K562 (cell line): ENCODE results near the gene SST.

Experiments
- CHD2 ChIP-seq: IDR thresholded peaks from 2 replicates; pipeline ENCODE4 v1.6.1; 2011; ENCODE audit warnings: low read depth, low read length
- CTCF ChIP-seq, 3 experiments: IDR thresholded peaks in 2 of 3; conservative IDR thresholded peaks in 1 of 3; 2 replicates each; pipeline ENCODE4 v1.5.1; 2011 to 2012; ENCODE audit warnings: low read length in 3 of 3, mild to moderate bottlenecking in 3 of 3, control low read depth in 2 of 3, improper control_type of control experiment in 1 of 3, inconsistent platforms in 1 of 3, low read depth in 1 of 3, mixed read lengths in 1 of 3, moderate library complexity in 1 of 3; ENCODE audit not compliant: insufficient read depth in 2 of 3
- KAT8 ChIP-seq: fragments of 450-650 bp; IDR thresholded peaks from 2 replicates; pipeline ENCODE4 v1.6.1; 2016; ENCODE audit warnings: low read depth, mild to moderate bottlenecking
- ZKSCAN1 ChIP-seq: fragments of 150-350 bp; IDR thresholded peaks from 2 replicates; pipeline ENCODE4 v1.6.1; 2016; ENCODE audit warnings: low read depth, low read length
- ZNF444 ChIP-seq: fragments of 250-450 bp; sonication (Bioruptor Pico); IDR thresholded peaks from 2 replicates; pipeline ENCODE4 v1.4.0; 2020; ENCODE audit warnings: mild to moderate bottlenecking, moderate library complexity
- TF ChIP-seq, protein P1 (sequence below): fragments of 250-450 bp; sonication (Bioruptor Pico); IDR thresholded peaks from 2 replicates; pipeline ENCODE4 v1.5.0; 2020; ENCODE audit warnings: mild to moderate bottlenecking

DNA sequence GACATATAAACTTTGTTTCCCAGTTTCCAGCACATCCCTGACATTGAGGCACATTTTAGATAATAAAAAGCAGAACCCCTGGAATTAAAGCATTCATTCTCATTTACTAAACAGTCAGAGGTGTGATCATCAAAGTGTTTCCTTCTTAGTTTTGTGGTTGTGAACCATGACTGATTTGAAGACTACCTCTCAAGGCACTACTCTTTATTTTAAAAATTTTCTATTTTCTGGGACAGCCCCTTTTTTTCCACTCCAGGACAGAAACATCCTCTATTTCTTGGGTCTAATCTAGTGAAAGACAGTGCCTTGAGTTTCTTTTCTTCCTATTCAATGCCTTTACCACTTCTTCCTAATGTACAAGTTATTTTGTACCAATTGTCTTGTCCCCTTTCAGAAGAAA, 5.2 kb downstream of the SST start:
- no peak for TF ChIP-seq CHD2
- no peak for TF ChIP-seq ZKSCAN1
- TF ChIP-seq KAT8: no peak
- TF ChIP-seq, protein P1, sequence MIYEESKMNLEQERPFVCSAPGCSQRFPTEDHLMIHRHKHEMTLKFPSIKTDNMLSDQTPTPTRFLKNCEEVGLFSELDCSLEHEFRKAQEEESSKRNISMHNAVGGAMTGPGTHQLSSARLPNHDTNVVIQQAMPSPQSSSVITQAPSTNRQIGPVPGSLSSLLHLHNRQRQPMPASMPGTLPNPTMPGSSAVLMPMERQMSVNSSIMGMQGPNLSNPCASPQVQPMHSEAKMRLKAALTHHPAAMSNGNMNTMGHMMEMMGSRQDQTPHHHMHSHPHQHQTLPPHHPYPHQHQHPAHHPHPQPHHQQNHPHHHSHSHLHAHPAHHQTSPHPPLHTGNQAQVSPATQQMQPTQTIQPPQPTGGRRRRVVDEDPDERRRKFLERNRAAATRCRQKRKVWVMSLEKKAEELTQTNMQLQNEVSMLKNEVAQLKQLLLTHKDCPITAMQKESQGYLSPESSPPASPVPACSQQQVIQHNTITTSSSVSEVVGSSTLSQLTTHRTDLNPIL (CRISPR knock-in tag): no peak
- TF ChIP-seq ZNF444 (CRISPR knock-in tag): no peak
- TF ChIP-seq CTCF (IDR thresholded peaks at IDR 0.05 in 2 of 3, conservative IDR thresholded peaks at IDR 0.05 in 1 of 3; ENCODE audit: insufficient read depth in 2 of 3, low read depth in 1 of 3, low read length in 3 of 3): no peak
